HPDE6-E6E7 (cell line): ENCODE measurements around the gene HSPA9.

Experiments used
- DNase-seq: peaks from one replicate; pipeline ENCODE4 v3.0.0; 2011; ENCODE audit warnings: missing footprints; ENCODE audit errors: extremely low spot score

Gene HSPA9

DNA sequence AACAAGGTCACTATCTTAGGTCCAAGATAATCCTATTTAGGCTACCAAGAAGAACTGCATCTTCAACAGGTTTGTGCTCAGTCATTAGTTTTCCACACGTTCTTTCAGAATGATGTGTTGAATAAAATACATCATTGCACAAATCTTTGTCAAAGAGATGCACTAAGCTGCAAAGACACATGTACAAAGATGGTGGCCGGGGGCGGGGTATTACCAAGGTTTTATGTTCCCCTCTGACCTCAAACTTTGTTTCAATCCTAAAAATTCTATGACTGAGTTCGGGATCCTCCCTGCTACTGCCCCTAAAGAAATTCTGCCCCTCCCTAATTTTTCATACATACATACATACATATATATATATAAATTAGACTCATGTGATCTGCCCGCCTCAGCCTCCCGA is 14.2 kb downstream of the HSPA9 start:
- DNase-seq: no peak

- DNase-seq: no peak
Observed at GRCh38 chr5:138559937-138560336, 15.3 kb downstream of the HSPA9 start.

DNA sequence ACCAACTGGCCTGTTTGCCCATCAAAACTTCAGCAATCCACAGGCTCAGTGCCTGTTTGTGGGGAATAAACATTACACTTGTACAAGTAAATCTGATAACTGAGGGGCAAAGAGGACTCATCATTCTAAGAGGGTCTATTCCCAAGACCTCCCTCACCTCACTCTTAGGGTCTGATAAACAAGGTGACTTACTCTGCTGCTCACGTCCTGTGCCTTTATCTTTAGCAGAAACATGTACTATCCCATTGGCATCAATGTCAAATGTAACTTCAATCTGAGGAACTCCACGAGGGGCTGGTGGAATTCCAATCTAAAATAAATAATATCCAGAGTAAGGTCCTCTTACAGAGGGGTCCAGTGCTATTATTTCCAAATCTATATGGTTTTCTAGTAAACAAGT is 17.5 kb downstream of the HSPA9 start:
- DNase-seq: no peak

GRCh38 chr5:138554143-138554542 is 21.1 kb downstream of the HSPA9 start:
- DNase-seq: no peak

DNA sequence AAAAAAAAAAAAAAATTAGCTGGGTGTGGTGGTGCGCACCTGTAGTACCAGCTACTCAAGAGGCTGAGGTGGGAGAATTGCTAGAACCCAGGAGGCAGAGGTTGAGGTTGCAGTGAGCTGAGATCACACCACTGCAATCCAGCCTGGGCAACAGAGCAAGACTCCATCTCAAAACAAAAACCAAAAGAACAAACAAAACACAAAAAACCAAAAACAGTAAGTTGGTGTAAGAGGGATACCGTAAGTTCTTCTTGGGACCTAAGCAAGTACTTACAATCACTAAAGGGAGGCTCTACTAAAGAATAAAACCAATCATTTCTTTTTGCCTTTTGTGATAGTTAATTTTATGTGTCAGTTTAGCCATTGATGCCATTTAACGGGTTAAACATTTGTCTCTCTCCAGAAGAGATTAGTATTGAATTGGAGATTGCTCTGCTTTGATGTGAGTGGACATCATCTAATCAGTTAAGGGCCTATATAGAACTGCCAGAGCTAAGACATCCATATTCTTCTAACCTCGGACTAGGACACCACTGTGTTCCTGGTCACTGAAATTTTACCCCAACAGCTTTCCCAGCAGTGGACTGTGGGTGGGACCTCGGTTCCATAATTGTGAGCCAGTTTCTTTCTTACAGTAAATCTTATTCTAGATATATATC is 21.6 kb downstream of the HSPA9 start:
- no peak for DNase-seq

- no peak for DNase-seq
Observed at GRCh38 chr5:138552657-138553056, 22.5 kb downstream of the HSPA9 start.

DNA sequence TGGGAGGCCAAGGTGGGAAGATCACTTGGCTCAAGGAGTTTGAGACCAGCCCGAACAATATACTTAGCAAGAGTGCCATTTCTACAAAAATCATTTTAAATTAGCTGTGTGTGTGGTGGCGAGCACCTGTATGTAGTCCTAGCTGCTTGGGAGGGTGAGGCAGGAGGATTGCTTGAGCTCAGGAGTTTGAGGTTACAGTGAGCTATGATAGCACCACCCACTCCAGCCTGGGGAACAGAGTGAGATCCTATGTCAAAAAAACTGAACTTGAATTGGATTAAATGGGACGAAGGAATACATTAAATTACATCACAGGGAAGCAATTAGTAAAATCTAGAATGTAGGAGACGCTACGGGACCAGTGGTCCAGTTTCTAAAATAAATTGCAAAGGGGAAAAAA is 25.8 kb downstream of the HSPA9 start:
- DNase-seq: no peak

DNA sequence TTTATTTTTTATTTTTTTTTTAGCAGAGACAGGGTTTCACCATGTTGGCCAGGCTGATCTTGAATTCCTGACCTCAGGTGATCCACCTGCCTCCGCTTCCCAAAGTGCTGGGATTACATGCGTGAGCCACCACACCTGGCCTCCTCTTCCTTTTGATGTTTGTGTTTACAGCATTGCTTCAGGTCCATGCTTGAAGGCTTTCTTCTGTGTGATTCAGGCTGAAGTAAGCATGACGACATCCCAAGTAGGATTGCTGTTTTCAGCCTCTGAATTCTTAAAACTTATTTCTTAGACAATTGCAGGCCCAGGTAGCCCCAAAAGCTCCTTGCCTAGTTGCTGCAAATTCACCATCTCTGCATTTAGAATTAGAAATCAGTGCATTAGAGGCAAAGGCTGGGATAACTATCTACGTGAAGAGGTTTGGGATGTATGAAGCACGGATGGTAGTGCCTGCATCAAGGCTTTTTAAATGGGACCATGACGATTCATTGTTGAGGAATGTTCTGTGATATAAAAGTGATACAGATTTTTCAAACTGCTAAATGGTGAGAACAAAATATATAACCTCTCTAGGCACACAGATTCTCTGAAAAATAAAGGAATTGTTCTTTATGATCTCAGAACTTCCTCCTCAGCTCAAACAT is 29.2 kb downstream of the HSPA9 start:
- peak; percentile 55 for DNase-seq

GRCh38 chr5:138544181-138545134 is 30.7 kb downstream of the HSPA9 start:
- DNase-seq: no peak

DNA sequence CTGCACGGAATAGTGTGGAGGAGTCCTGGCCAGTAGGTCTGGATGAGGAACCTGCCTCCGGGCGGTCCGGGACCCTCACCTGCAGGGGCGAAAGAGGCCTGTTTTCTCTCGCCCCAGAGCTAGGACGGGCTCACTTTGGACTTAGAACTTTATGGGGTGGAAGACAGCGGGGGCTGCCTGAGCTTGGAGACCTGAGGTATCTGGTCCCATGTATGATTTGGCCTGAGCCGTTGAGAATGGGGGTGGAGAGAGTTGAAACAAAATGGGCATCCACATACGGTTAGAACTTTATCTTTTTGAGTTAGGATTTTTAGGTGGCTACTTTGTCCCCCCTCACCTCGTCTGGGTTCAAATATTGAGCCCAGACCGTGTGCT is 31.5 kb downstream of the HSPA9 start:
- DNase-seq: peak; percentile 62

- DNase-seq: peak; percentile 97
Observed at GRCh38 chr5:138542956-138543729, 32.1 kb downstream of the HSPA9 start, which contains the start of gene ETF1. Gene ETF1 (minus strand): TSS chr5:138543236. CDS start chr5:138542918, 318 bp downstream.

- DNase-seq: no peak
Observed at GRCh38 chr5:138542180-138542955, 32.8 kb downstream of the HSPA9 start.

DNA sequence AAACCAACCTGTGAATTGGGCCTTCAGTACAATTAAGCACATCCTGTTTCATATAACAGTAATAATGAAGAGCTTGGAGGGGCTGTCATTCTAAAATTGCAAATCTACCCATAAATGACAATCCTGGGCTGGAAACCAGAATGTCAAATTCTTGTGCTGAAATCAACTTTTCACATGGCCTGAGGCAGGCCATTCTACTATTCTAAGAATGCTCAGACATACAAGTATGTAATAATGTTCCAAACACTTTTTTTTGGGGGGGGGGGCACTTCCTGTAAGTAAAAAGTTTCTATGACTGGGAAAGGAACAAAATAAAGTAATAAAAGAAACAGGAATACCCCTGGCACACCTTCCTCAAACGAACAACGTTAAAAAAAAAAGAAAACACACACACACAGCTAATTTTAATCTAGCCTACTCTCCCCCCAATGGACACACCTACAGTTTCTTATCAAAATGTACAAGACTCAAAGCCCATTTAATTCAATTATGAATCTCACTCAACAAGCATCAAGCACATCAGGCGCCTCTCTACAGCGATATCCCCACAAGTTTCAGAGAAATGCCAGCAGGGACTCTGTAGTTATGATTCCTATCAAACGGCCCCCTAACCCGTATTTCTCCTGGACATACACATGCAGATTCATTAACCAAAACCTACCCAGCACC is 33.6 kb downstream of the HSPA9 start:
- DNase-seq: no peak

DNA sequence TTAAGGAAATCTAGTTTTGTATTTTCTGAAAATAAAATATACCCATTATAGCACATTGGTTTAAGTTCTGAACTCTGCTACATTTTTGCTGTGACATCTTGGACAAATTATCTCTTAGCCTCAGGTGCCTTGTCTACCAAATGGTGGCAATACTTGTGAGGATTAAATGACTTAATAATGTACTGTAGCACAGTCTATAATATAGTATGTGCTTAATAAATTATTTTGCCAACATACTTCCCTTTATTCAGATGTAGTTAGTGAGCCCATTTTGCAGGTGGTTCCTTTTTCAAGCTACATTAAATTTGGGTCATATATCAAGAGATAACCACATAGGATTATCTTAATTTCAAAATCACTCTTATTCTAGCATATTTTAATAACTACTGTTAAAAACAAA is 35.4 kb downstream of the HSPA9 start:
- DNase-seq: no peak

GRCh38 chr5:138538943-138539627 is 36.1 kb downstream of the HSPA9 start:
- no peak for DNase-seq

DNA sequence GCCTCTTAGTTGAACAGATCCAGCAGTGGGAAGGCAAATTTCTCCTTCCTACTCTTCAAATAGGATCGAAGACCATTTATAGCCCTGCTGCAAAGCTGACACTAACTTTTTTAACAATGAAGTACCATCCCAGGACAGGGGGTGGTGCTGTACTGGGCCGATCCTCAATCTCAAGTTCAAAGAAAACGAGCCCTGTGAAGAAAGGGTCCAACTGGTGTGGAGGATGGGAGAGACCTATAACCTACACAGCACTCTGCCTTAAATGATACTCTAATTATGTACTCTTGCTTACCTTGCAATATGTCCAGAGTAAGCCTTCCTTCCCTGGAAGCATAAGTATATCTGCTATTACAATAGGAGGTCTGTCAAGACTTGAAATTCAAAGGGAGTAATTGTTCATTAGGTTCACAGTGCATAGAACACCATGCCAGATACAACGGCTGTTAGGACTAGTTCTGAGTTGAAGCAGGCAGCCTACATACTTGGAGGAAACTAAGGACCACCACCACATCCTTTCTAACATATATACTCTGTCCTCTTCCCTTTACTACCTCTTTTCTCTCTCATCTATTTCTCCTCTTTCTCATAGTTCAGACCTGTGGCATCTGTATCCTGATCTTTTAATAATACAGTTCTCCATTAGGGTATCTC is 38.4 kb downstream of the HSPA9 start:
- DNase-seq: no peak

- DNase-seq: no peak
Observed at GRCh38 chr5:138536215-138536614, 39.0 kb downstream of the HSPA9 start.

GRCh38 chr5:138533973-138534941 is 40.9 kb downstream of the HSPA9 start:
- DNase-seq: no peak
